Endothelial cell of umbilical vein (primary cell): ENCODE results near the gene CACNA1C. TPM values are rescaled to one million over a fixed set of nuclear protein-coding genes. Genes with fewer than 3 reads are reported as not detected.

Source experiments
- BruUV-seq: library from RNA; stranded (reverse); fragments of 400-500 nt; replicated peaks from 2 replicates; lab custom pipeline; 2021; lab: Mats Ljungman, UMichigan
- CTCF ChIA-PET: fragments of 300-600, 350-600 bp; sonication (Branson Sonifier 250); formaldehyde crosslinking; loops from one replicate; lab custom pipeline; 2021; ENCODE audit warnings: antibody characterized with exemption, inconsistent platforms; lab: Charles Lee
- POLR2A ChIA-PET: fragments of 300-600, 350-600 bp; sonication (Branson Sonifier 250); formaldehyde crosslinking; loops from one replicate; lab custom pipeline; 2021; ENCODE audit warnings: antibody characterized with exemption, inconsistent platforms; lab: Charles Lee
- DNase-seq: peaks from one replicate; pipeline ENCODE4 v3.0.0-alpha.2; 2011; ENCODE audit warnings: low read depth, low spot score
- FAIRE-seq: peaks from 2 replicates; lab custom pipeline; 2011; peaks lifted over from hg19 to GRCh38; lab: Jason Lieb, UNC
- H2AFZ ChIP-seq: 2 replicates; pipeline ENCODE4 v1.6.0; 2012; ENCODE audit warnings: low read depth, low read length, control low read depth, inconsistent platforms
- H3K27ac ChIP-seq: 2 replicates; pipeline ENCODE4 v1.5.1; 2011; ENCODE audit warnings: low read depth, mild to moderate bottlenecking, control low read depth, low read length, moderate library complexity; ENCODE audit not compliant: insufficient read depth
- H3K27me3 ChIP-seq, 2 experiments: 2 replicates each; pipeline versions ENCODE4 v1.6.0 to v1.6.1; 2011; ENCODE audit warnings: low read length in 2 of 2, mixed read lengths in 1 of 2; ENCODE audit not compliant: control insufficient read depth in 2 of 2, insufficient read depth in 2 of 2
- H3K36me3 ChIP-seq, 2 experiments: 2 replicates in 1 of 2; 3 replicates in 1 of 2; pipeline ENCODE4 v1.5.1; 2011; ENCODE audit warnings: low read length in 2 of 2, mild to moderate bottlenecking in 1 of 2, moderate library complexity in 1 of 2; ENCODE audit not compliant: control insufficient read depth in 2 of 2, insufficient read depth in 2 of 2; ENCODE audit errors: extremely low read depth in 1 of 2
- H3K4me1 ChIP-seq: 3 replicates; pipeline ENCODE4 v1.5.1; 2011; ENCODE audit warnings: mild to moderate bottlenecking, low read length; ENCODE audit not compliant: control insufficient read depth, insufficient read depth; ENCODE audit errors: extremely low read depth
- H3K4me2 ChIP-seq: 2 replicates; pipeline ENCODE4 v1.6.1; 2011; ENCODE audit warnings: low read length, control low read depth, mixed read lengths; ENCODE audit not compliant: insufficient read depth
- H3K4me3 ChIP-seq, 3 experiments: fragments of 200-600 bp in 1 of 3; sonication (generic), shearing (Covaris generic) in 1 of 3; replicated peaks in 1 of 3; 2 replicates each; pipeline ENCODE4 v1.5.1; 2011 to 2016; ENCODE audit warnings: control low read depth in 3 of 3, low read length in 3 of 3, mild to moderate bottlenecking in 2 of 3, inconsistent platforms in 1 of 3, low read depth in 1 of 3, moderate library complexity in 1 of 3; ENCODE audit not compliant: insufficient read depth in 1 of 3
- H3K79me2 ChIP-seq: 2 replicates; pipeline ENCODE4 v1.6.0; 2012; ENCODE audit warnings: low read length, inconsistent platforms; ENCODE audit not compliant: control insufficient read depth, insufficient read depth
- H3K9ac ChIP-seq: replicated peaks from 2 replicates; pipeline ENCODE3; 2011; ENCODE audit warnings: low read length, control low read depth; ENCODE audit not compliant: insufficient read depth; ENCODE audit errors: extremely low read depth
- H3K9me1 ChIP-seq: replicated peaks from 3 replicates; pipeline ENCODE4 v1.6.0; 2011; ENCODE audit warnings: mild to moderate bottlenecking, low read length; ENCODE audit not compliant: control insufficient read depth, insufficient read depth; ENCODE audit errors: extremely low read depth
- H3K9me3 ChIP-seq: replicated peaks from 2 replicates; pipeline ENCODE4 v1.5.1; 2012; ENCODE audit warnings: low read length, inconsistent platforms; ENCODE audit not compliant: control insufficient read depth, insufficient read depth
- H4K20me1 ChIP-seq: replicated peaks from 2 replicates; pipeline ENCODE3; 2011; ENCODE audit warnings: mild to moderate bottlenecking, low read length; ENCODE audit not compliant: control insufficient read depth, insufficient read depth; ENCODE audit errors: extremely low read depth
- EZH2 ChIP-seq: IDR thresholded peaks from 2 replicates; pipeline ENCODE4 v1.6.1; 2012; ENCODE audit warnings: borderline replicate concordance, low read depth, mild to moderate bottlenecking, moderate library complexity, low read length, inconsistent platforms; ENCODE audit not compliant: severe bottlenecking
- FOS ChIP-seq: IDR thresholded peaks from 2 replicates; pipeline ENCODE4 v1.6.1; 2011; ENCODE audit warnings: mild to moderate bottlenecking, low read length, moderate library complexity, borderline replicate concordance; ENCODE audit not compliant: insufficient read depth
- GATA2 ChIP-seq: IDR thresholded peaks from 2 replicates; pipeline ENCODE4 v1.7.0; 2011; ENCODE audit warnings: low read depth, mild to moderate bottlenecking, moderate library complexity, mixed read lengths, low read length; ENCODE audit not compliant: insufficient read length, insufficient read depth
- JUN ChIP-seq: IDR thresholded peaks from 2 replicates; pipeline ENCODE4 v1.6.1; 2011; ENCODE audit warnings: borderline replicate concordance, low read depth; ENCODE audit not compliant: insufficient read length, insufficient read depth
- MYC ChIP-seq: IDR thresholded peaks from one replicate; pipeline ENCODE4 v1.6.1; 2011; ENCODE audit warnings: mild to moderate bottlenecking, low read depth, low read length
- POLR2A ChIP-seq: IDR thresholded peaks from 2 replicates; pipeline ENCODE4 v1.6.1; 2012; ENCODE audit warnings: low read depth, mild to moderate bottlenecking, control low read depth, low read length
- POLR2AphosphoS5 ChIP-seq: IDR thresholded peaks from 2 replicates; pipeline ENCODE4 v1.6.1; 2012; ENCODE audit warnings: low read depth, mild to moderate bottlenecking, control low read depth, low read length, moderate library complexity; ENCODE audit not compliant: insufficient read depth
- dilution Hi-C: fragments of 300-500 bp; cut with MboI; formaldehyde crosslinking; loops from one replicate; pipeline ENCODE4 v1.15.0; 2019; ENCODE audit warnings: low sequenced_read_pairs; ENCODE audit not compliant: extremely low pct_ligation_motif_present
- intact Hi-C: fragments of 100-400 bp; cut with micrococcal nuclease; formaldehyde crosslinking; loops from one replicate; pipeline ENCODE4 v1.10.0; 2022
- polyA plus RNA-seq, 4 experiments: library from polyadenylated mRNA; depleted of rRNA in 3 of 4; stranded (reverse) in 3 of 4; unstranded in 1 of 4; fragments of >200 nt; gene quantifications; 2 replicates each; pipeline versions ENCODE4 v1.2.1 to v1.2.3, GENCODE V29; 2011 to 2012; ENCODE audit warnings: missing spikeins in 1 of 4
- total RNA-seq: library from RNA; stranded (reverse); gene quantifications from 2 replicates; pipeline ENCODE4 v1.2.3, GENCODE V29; 2021
- TF ChIP-seq, protein P1 (sequence below), 2 donors: IDR thresholded peaks; 1 replicate in 1 of 2; 2 replicates in 1 of 2; pipeline ENCODE4 v1.5.1; 2011; ENCODE audit warnings: low read length in 2 of 2, mild to moderate bottlenecking in 2 of 2, moderate library complexity in 2 of 2, control low read depth in 1 of 2, inconsistent platforms in 1 of 2, low read depth in 1 of 2; ENCODE audit not compliant: insufficient read depth in 1 of 2; ENCODE audit errors: extremely low read depth in 1 of 2
- TF ChIP-seq, protein P2 (sequence below): IDR thresholded peaks from 2 replicates; pipeline ENCODE4 v1.6.1; 2011; ENCODE audit not compliant: insufficient read depth, insufficient read length

Gene CACNA1C
- total and polyA plus RNA-seq, 2 donors (not counting 3 experiments of a cell fraction or from before 2014, with no cell fraction given), result not detected

DNA sequence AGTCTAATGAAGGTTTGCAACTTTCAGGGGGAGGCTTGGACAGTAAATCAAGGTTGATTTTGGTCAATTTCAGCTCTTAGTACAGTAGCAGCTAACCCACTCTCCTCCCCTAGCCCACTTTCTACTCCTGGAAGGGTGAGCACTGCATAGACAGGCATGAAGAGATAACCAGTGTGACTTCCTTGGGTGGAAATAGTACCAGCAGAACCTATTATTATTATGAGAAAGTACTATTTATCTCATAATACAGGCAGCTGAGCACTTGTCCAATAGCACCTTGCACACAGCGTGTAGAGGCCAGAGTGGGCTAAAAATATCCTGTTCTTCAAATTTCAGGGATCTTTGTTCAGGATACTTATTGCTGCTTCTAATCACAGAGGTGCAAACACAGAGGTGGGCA lies 645.8 kb downstream of the CACNA1C start:
- H2AFZ ChIP-seq, result no peak overlapping the region
- H3K9me1 ChIP-seq, result no peaks in the 10 kb centered on the region
- H3K9ac ChIP-seq, result no peak overlapping the region
- CTCF ChIA-PET, result no interaction called here
- dilution Hi-C loops, result no loop called here
- H4K20me1 ChIP-seq, result no peaks in the 10 kb centered on the region
- no peaks in the 10 kb centered on the region for H3K79me2 ChIP-seq
- no peak for FAIRE-seq
- intact Hi-C loops, result no loop called here
- POLR2A ChIA-PET, result no interaction called here
- no peaks in the 10 kb centered on the region for H3K4me1 ChIP-seq
- H3K27me3 ChIP-seq, result peaks cover 0 to 1% of the 10 kb centered on the region in 2 experiments
- no peak for TF ChIP-seq MYC
- TF ChIP-seq POLR2A, result no peak
- no peak for TF ChIP-seq FOS
- no peak for TF ChIP-seq EZH2
- TF ChIP-seq, protein P1, sequence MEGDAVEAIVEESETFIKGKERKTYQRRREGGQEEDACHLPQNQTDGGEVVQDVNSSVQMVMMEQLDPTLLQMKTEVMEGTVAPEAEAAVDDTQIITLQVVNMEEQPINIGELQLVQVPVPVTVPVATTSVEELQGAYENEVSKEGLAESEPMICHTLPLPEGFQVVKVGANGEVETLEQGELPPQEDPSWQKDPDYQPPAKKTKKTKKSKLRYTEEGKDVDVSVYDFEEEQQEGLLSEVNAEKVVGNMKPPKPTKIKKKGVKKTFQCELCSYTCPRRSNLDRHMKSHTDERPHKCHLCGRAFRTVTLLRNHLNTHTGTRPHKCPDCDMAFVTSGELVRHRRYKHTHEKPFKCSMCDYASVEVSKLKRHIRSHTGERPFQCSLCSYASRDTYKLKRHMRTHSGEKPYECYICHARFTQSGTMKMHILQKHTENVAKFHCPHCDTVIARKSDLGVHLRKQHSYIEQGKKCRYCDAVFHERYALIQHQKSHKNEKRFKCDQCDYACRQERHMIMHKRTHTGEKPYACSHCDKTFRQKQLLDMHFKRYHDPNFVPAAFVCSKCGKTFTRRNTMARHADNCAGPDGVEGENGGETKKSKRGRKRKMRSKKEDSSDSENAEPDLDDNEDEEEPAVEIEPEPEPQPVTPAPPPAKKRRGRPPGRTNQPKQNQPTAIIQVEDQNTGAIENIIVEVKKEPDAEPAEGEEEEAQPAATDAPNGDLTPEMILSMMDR (IDR thresholded peaks at IDR 0.05; ENCODE audit: extremely low read depth in 1 of 2, insufficient read depth in 1 of 2, low read depth in 1 of 2, low read length in 2 of 2), result no peak
- TF ChIP-seq JUN, result no peak
- TF ChIP-seq, protein P2, sequence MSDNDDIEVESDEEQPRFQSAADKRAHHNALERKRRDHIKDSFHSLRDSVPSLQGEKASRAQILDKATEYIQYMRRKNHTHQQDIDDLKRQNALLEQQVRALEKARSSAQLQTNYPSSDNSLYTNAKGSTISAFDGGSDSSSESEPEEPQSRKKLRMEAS, result no peak
- no peak for TF ChIP-seq GATA2
- TF ChIP-seq POLR2AphosphoS5, result no peak
- H3K27ac ChIP-seq, result no peak overlapping the region
- H3K9me3 ChIP-seq, result no peaks in the 10 kb centered on the region
- no peak overlapping the region for H3K4me2 ChIP-seq
- H3K36me3 ChIP-seq, result no peaks in the 10 kb centered on the region
- DNase-seq, result no peak
- no TSS peak for BruUV-seq
- H3K4me3 ChIP-seq, result no peak overlapping the region
